Measurements from ENCODE around the gene ERGIC1.
"Not testable (repeated sequence)": the region's sequence is repeated elsewhere in the genome, so short reads cannot be mapped to it uniquely, and the experiment has no call there.

The ERGIC1 gene

GRCh38 chr5:172801179-172801671, 32.8 kb upstream of the ERGIC1 start:
- DNase-seq = no peak

- no peak for DNase-seq
Measured at GRCh38 chr5:172802112-172802511, 31.9 kb upstream of the ERGIC1 start.

GRCh38 chr5:172802567-172803176, 31.4 kb upstream of the ERGIC1 start:
- DNase-seq = no peak

GRCh38 chr5:172805018-172805683, 28.9 kb upstream of the ERGIC1 start:
- DNase-seq = no peak

DNA sequence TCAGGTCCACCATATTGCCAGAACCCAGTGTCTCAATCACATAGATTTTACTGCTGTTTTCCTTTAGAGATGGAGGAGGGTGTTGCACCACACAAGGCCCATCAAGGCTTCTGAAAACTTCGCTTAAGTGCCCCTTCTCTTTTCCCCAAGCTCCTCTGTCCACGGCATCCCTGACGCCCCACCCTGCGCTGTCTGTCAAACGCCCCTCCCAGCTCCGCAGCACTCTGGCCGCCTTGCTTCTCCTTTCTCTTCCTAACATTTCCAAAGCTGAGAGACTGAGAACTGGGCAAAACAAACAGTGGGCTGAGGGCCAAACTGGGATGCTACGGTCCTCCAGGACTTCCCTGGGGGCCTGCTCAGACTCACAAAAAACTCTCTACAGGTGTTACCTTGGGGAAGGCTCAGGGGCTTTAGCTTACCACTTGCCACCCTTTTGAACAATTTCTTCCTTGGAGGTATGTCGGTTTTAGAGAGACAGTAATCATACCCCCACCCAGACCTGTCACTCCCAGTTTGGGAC, 28.3 kb upstream of the ERGIC1 start:
- DNase-seq = no peak

GRCh38 chr5:172806897-172807672, 27.0 kb upstream of the ERGIC1 start:
- DNase-seq = peak; percentile 62

GRCh38 chr5:172807766-172808311, 26.2 kb upstream of the ERGIC1 start:
- DNase-seq = no peak

- DNase-seq = no peak
Measured at GRCh38 chr5:172809774-172810173, 24.3 kb upstream of the ERGIC1 start.

- not testable (repeated sequence) for DNase-seq
Measured at GRCh38 chr5:172810996-172811395, 23.1 kb upstream of the ERGIC1 start.

- no peak for DNase-seq
Measured at GRCh38 chr5:172815631-172816030, 18.4 kb upstream of the ERGIC1 start.

DNA sequence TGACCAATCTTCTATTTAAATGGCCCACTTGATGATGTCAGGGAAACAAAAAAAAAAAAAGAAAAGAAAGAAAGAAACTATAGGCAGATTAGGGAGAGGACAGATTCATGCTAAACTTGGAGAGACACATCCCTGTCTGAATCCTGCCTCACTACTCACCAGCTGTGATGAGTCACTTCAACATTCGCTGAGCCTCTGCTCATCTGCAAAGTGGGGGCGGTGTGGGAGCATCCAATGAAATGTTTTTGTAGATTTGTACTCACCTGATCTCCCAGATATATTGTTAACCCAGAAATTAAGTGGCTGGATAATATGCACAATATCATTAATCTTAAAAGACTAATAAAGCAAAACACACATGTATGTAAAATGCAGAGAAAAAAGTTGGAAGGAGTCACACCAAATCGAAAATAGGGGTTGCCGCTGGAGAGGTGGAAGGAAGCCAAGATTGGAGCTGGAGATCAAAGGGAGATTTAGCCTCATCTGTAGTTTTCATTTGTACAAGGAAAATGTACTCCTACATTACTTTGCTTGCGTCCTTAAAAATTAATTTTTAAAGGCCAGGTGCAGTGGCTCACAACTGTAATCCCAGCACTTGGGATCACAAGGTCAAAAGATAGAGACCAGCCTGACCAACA, 17.0 kb upstream of the ERGIC1 start:
- no peak for DNase-seq

DNA sequence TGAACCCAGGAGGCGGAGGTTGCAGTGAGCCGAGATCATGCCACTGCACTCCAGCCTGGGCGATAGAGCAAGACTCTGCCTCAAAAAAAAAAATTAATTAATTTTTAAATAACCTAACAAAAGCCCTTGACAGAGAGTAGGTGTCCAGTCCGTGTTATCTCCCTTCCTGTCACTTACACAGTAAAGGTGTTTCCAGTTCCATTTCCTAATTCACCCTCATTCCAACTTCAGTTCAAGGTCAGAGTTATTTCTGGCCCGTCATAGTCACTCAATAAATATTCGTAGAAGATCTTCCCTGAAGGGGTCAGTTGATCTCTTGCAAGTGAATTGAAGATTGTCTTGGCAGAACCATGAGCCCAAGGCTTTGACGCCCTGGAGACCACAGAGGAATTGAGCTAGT, 16.4 kb upstream of the ERGIC1 start:
- DNase-seq = no peak

GRCh38 chr5:172818081-172818480, 16.0 kb upstream of the ERGIC1 start:
- DNase-seq = no peak

DNA sequence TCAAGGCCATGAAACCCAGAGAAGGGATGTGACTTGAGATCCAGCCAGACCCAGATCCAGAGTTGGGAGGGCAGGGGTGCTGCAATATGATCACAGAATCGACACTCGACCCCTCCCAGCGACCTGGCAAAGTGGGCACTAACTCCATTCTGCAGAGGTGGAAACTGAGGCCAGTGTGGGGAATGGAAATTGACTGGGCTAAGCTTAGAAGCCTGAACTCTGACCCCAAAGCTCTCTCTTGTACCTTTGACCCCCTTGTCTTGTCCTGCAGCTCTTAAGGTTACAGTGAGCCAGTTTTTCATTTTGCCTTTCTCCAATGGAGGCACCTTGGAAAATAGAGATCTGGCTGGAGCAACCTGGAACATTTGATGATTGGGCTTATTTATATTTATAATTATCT, 14.5 kb upstream of the ERGIC1 start:
- no peak for DNase-seq

DNA sequence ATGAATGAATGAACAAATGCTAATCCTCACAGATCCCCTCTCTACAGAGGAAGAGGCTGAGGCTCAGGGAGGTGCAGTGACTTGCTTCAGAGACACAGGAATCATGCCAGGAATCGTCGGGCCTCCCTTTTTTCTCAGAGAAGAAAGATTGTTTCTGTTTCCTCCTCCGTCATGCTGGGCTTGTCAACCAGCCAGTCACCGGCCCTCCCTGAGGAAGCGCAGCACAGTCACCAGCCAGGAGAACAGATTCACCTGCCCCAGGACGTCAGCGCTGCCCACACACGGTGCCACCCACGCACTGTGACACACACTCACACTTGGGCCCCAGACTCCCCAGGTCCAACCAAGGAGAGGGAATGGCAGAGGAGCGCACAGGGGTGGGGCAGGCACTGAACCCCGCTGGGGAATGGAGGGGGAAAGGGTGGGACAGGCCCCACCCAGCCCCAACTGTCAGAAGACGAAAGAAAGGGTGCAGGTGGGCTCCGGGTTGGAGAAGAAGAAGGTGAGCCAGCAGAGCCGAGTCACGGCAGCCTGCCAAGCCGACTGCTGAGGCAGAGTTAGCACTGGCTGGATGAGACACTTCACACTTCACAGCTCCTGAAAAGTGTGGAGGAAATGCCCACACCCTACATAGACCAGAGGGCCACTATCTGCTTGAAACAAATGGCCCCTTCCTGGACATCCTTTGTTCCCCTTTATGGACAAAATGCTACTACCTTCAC, 13.8 kb upstream of the ERGIC1 start:
- no peak for DNase-seq

GRCh38 chr5:172821340-172821985, 12.6 kb upstream of the ERGIC1 start:
- no peak for DNase-seq

GRCh38 chr5:172823840-172824362, 10.2 kb upstream of the ERGIC1 start:
- no peak for DNase-seq

DNA sequence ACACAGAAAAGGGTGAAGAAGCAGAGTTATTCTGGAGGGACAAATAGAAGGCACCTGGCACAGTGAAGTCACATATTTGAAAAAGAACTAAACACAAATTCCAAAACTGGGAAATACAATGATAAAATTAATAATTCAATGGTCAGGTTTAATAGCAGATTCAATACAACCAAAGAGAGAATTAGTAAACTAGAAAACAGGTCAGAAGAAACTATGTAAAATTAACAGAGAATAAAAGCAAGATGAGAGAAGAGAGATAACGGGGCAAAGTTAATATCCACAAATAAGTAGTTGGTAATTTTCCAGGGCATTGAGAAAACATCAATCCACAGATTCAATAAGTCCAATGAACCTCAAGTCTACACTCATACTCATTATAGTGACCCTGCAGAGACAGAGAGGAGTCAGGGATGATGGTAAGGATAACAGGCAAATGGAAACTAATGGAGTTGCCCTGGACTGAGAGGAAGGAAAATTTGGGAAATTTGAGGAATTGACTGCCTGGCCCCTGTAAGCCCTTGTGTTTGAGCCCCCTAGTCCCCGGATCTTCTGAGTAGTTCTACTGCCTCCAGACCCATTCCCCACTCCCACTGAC, 8.3 kb upstream of the ERGIC1 start:
- no peak for DNase-seq

- no peak for DNase-seq
Measured at GRCh38 chr5:172827841-172828240, 6.2 kb upstream of the ERGIC1 start.

GRCh38 chr5:172828911-172829431, 5.1 kb upstream of the ERGIC1 start:
- no peak for DNase-seq
